HCT116 (cell line): ENCODE data around the gene BPIFB6.

Source experiments
- ATF3 ChIP-seq: IDR thresholded peaks from 2 replicates; pipeline ENCODE4 v1.6.1; 2012
- CBX3 ChIP-seq: IDR thresholded peaks from 2 replicates; pipeline ENCODE4 v1.6.1; 2012; ENCODE audit warnings: low read depth
- CEBPB ChIP-seq: IDR thresholded peaks from 2 replicates; pipeline ENCODE4 v1.6.1; 2012; ENCODE audit warnings: low read depth
- CTCF ChIP-seq, 3 experiments: fragments of 200-600 bp in 1 of 3; sonication (generic) in 1 of 3; IDR thresholded peaks in 2 of 3; conservative IDR thresholded peaks in 1 of 3; 2 replicates each; pipeline ENCODE4 v1.5.1; 2012 to 2017; ENCODE audit warnings: low read depth in 2 of 3, low read length in 2 of 3, antibody characterized with exemption in 1 of 3, borderline replicate concordance in 1 of 3, control low read depth in 1 of 3, mild to moderate bottlenecking in 1 of 3, mixed read lengths in 1 of 3, mixed run types in 1 of 3, moderate library complexity in 1 of 3; ENCODE audit not compliant: insufficient read depth in 1 of 3
- EZH2 ChIP-seq: fragments of 200-600 bp; sonication (generic); IDR thresholded peaks from 2 replicates; pipeline ENCODE4 v1.6.1; 2017; ENCODE audit warnings: antibody characterized with exemption, mixed run types
- FOSL1 ChIP-seq: IDR thresholded peaks from 2 replicates; pipeline ENCODE4 v1.6.1; 2012; ENCODE audit warnings: low read depth
- MAX ChIP-seq: IDR thresholded peaks from 2 replicates; pipeline ENCODE4 v1.6.1; 2012
- POLR2A ChIP-seq: IDR thresholded peaks from 2 replicates; pipeline ENCODE4 v1.7.0; 2011; ENCODE audit warnings: borderline replicate concordance; ENCODE audit not compliant: insufficient read depth, insufficient read length; ENCODE audit errors: extremely low read depth
- POLR2AphosphoS5 ChIP-seq: IDR thresholded peaks from 2 replicates; pipeline ENCODE4 v1.6.1; 2011; ENCODE audit warnings: mild to moderate bottlenecking, low read depth, low read length, moderate library complexity
- SP1 ChIP-seq: IDR thresholded peaks from 2 replicates; pipeline ENCODE4 v1.6.1; 2012; ENCODE audit warnings: low read depth
- SRF ChIP-seq: IDR thresholded peaks from 2 replicates; pipeline ENCODE4 v1.6.1; 2012; ENCODE audit warnings: low read depth
- YY1 ChIP-seq: IDR thresholded peaks from 2 replicates; pipeline ENCODE4 v1.6.1; 2011; ENCODE audit warnings: low read length, low read depth, moderate library complexity, mild to moderate bottlenecking; ENCODE audit not compliant: insufficient replicate concordance; ENCODE audit errors: extremely low read depth
- ZBTB33 ChIP-seq: IDR thresholded peaks from 2 replicates; pipeline ENCODE4 v1.6.1; 2011; ENCODE audit warnings: mild to moderate bottlenecking, low read length, moderate library complexity; ENCODE audit not compliant: insufficient replicate concordance; ENCODE audit errors: extremely low read depth
- ZNF274 ChIP-seq: fragments of 200-500 bp; sonication (Bioruptor generic); IDR thresholded peaks from 2 replicates; pipeline ENCODE4 v1.6.1; 2014; ENCODE audit warnings: mild to moderate bottlenecking, low read depth, low read length, inconsistent platforms

- TF ChIP-seq ZNF274 (no peak), EZH2 (no peak), FOSL1 (no peak), POLR2A (no peak), SRF (no peak), CTCF (IDR thresholded peaks at IDR 0.05 in 2 of 3, conservative IDR thresholded peaks at IDR 0.05 in 1 of 3; ENCODE audit: borderline replicate concordance in 1 of 3, insufficient read depth in 1 of 3, low read depth in 2 of 3, low read length in 2 of 3) (no peak), CBX3 (no peak), SP1 (no peak), CEBPB (no peak), ZBTB33 (no peak), ATF3 (no peak), POLR2AphosphoS5 (no peak), YY1 (no peak), MAX (no peak)
Measured at GRCh38 chr20:33004141-33004751, 27.2 kb upstream of the BPIFB6 start, which contains the start of gene SUN5.
